ENCODE measurements around the gene PROK1.
"Not testable (repeated sequence)": the region's sequence is repeated elsewhere in the genome, so short reads cannot be mapped to it uniquely, and the experiment has no call there.

The PROK1 gene

GRCh38 chr1:110450929-110451328 lies at the start of gene PROK1:
Gene PROK1 (plus strand): TSS chr1:110451149. CDS start chr1:110451217, 68 bp downstream.
- no peak for DNase-seq (ENCODE audit: low read depth)

DNA sequence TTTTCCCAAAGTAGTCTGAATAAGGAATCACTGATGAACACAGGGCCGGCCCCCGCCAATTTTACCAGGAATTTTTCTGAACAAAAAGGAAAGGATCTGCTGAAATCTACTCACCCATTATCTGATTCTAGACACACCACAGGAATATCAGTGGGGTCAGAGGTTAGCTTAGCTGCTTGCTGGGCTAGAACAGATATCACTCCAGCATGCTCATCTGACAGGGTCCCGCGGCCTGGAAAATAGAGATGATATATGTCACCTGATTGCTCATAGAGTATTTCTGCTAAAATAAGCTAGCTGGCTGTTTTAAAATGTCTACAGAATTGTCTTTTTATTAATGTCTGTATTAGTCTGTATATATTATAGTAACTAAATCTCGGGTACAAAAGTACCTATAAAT lies 47.1 kb upstream of the PROK1 start:
- no peak for DNase-seq (ENCODE audit: low read depth)

DNA sequence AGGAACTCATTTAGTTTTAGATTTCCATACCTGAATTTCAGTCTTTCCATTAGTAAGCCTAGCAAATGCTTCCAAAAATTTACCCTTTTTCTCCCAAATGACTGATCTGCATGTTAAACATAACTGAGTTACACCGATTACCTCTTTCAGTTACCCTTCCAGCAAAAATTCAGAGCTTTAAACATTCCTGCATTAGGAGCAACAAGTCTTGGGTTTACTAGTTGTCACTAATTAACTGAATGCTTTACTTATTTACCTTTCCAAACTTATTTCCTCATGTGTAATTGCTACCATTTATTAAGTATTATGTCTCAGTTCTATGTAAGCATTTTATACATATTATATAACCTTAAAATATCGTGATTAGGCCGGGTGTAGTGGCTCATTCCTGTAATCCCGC lies 46.5 kb upstream of the PROK1 start:
- DNase-seq (ENCODE audit: low read depth) = no peak

GRCh38 chr1:110406407-110406806 lies 44.5 kb upstream of the PROK1 start:
- not testable (repeated sequence) for DNase-seq (ENCODE audit: low read depth)

- DNase-seq (ENCODE audit: low read depth) = peak; percentile 93
These were observed 43.4 kb upstream of the PROK1 start, which contains the start of gene LAMTOR5 for GRCh38 chr1:110407260-110408210. Gene LAMTOR5 (minus strand): TSS chr1:110407694. CDS start chr1:110407620, 74 bp downstream.

DNA sequence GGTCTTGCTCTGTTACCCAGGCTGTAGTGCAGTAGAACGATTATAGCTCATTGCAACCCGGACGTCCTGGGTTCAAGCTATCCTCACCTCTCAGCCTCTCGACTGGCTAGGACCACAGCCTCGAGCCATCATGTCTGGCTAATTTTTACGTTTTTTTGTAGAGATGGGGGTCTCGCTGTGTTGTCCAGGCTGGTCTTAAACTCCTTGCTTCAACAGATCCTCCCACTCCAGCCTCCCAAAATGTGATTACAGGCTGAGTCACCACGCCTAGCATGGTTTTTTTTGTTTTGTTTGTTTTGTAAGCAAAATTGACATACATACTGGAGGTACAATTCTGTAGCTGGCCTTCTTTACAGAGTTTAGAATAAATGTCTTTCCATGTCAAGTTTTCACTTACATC lies 42.5 kb upstream of the PROK1 start:
- peak; percentile 31 for DNase-seq (ENCODE audit: low read depth)

- no peak for DNase-seq (ENCODE audit: low read depth)
These were observed 41.6 kb upstream of the PROK1 start for GRCh38 chr1:110409316-110409715.

DNA sequence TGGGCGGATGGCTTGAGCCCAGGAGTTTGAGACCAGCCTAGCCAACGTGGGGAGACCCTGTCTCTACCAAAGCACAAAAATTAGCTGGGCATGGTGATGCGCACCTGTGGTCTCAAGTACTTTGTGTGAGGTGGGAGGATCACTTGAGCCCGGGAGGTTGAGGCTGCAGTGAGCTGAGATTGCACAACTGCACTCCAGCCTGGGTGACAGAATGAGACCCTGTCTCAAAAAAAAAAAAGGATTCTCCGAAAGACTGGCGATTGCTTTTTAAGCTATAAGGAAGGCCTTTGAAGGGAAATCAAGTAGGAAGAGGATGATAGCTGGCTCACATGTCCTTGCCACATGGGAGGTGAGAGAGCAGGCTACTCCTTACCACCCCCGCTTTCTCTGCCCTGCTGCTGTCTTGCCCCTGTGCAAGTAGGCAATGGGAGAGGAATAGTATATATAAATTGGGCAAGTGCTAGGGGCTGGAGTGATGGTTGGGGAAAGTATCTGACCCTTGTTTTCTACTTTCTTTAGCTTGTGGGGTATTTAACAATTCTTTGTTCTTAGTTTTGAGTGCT lies 39.7 kb upstream of the PROK1 start:
- DNase-seq (ENCODE audit: low read depth) = no peak

GRCh38 chr1:110412576-110412975 lies 38.4 kb upstream of the PROK1 start:
- DNase-seq (ENCODE audit: low read depth) = peak; percentile 85

GRCh38 chr1:110413045-110413444 lies 37.9 kb upstream of the PROK1 start:
- DNase-seq (ENCODE audit: low read depth) = not testable (repeated sequence)

- DNase-seq (ENCODE audit: low read depth) = no peak
These were observed 32.2 kb upstream of the PROK1 start for GRCh38 chr1:110418729-110419128.

DNA sequence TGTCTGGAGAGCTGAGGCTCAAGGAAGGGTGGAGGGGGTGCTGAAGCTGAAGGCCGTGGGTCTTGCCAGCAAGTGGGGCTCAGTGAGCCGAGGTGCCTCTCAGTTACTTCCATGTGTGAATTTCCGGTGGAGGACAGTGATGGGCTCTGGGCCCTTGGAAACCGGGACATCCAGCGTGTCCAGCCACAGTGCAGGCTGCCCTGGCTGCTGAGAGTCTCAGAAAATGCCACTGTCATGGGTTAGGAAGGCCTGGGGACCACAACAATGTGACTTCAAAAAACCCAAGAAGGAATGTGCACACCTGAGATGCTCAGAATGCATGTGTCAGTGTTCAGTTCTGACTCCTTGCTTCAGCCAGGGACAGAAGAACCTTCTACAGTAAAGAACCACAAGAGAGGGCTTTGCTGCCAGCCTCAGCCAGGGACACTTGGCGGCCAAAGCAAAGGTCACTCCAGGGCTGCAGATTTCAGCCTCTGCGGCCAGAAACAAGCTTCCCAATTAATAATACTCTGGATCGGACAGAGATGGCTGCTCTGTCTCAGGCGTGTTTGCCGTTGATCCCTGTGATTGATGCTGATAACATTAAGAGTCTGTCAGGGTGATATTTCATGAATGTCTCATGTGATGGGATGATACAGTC lies 30.8 kb upstream of the PROK1 start:
- no peak for DNase-seq (ENCODE audit: low read depth)

GRCh38 chr1:110420874-110421793 lies 29.8 kb upstream of the PROK1 start:
- peak; percentile 75 for DNase-seq (ENCODE audit: low read depth)

DNA sequence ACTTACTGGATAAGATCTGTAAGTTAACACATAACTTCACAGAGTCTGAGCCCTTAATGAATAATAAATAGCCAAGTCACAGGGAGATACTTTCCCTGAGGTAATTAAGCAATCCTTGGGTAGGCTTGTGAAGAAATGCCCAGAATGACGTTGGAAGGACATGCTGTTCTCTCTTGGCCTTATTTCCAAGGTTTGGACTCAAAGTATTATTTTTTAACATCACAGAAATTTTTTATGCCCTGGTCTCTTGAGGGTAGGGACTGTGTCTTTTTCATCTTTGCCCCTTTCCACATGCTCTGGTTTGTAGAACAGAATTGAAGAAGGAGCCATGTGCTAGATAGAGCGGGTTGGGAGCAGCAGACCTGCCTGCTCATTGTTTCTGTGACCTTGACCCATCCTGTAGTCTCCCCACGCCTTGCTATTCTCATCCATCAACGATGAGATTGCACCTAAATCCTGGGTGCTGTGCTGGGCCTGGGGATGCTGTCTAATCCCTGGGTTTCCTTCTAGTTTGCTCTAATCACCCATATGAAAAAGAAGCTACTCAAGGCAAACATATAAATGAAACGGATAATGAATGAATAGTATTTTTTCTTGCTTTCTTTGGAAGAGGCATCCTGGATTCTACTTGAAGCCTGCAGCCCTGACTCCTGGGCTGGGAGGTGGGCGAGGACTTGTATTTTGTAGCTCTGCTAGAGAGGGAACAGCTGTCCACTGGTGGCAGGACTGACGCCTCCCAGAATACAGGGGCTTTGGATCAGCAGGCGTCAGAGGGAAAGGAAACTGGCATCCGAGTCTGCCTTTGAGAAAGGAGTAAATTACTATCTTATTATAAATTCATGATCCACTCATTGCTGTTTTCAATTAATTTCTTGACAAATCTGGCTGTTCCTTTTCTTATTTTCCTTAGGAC lies 26.0 kb upstream of the PROK1 start:
- DNase-seq (ENCODE audit: low read depth) = no peak

GRCh38 chr1:110425612-110426152 lies 25.3 kb upstream of the PROK1 start:
- DNase-seq (ENCODE audit: low read depth) = no peak

DNA sequence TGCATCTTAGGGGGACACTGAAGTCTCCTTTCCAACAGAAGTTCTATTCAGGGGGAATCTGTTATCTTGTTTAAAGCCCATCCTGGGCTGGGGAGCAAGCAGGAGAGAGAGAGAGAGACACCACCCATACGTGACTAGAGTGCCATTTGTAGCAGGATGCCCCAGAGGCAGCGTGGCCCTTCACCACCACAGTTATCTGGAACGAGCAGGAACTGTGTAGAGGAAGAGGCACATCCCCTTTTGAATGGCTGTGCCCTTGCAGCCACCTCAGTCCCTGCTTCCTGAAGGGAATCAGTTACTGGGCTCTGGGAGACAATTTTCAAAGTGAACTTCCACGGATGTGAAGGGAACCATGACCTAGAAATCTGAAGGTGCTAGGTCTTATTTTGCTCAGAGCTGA lies 24.1 kb upstream of the PROK1 start:
- no peak for DNase-seq (ENCODE audit: low read depth)

- DNase-seq (ENCODE audit: low read depth) = no peak
These were observed 22.0 kb upstream of the PROK1 start for GRCh38 chr1:110428946-110429345.

DNA sequence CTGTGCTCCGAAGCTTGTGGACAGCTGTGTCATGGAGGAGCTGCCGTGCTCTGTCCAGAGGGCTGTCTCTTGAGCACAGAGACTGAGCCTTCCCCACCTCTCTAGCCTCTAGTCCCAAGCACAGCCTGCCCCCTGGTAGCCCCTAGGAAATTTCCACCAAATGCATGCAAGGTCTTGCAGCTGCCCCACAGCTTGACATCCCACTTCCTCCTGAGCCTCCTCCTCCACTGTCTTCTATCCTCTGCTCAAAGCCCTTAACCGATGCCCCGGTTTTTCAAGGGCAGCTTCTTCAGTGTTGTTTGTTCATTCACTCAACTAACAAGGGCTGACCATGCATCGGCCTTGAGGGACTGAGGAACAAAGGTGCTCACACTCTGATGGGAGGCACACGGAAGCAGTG lies 20.6 kb upstream of the PROK1 start:
- DNase-seq (ENCODE audit: low read depth) = no peak

- DNase-seq (ENCODE audit: low read depth) = no peak
These were observed 20.0 kb upstream of the PROK1 start for GRCh38 chr1:110430901-110431300.

DNA sequence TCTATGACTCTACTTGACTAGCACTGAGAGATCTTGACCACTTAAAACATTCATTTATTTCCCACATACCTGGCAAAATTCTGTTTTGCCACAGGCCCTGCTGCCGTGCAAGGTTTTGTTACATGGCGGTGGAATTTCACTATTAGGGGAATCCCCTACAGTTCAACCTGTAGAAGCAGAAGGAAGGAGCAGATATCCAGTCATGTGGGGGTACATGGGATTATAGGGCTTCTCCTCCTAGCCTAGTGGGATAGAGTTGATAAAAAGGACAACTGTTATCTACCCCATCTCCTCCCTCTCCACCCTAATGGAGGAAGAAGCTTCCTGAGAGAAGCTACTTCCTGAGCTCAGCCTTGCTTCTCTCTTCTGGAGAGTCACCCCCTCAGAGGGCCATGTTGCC lies 17.7 kb upstream of the PROK1 start:
- DNase-seq (ENCODE audit: low read depth) = no peak

Data from ELR (cell line).